ENCODE data around the gene AVPR2. TPM values are rescaled to one million over a fixed set of nuclear protein-coding genes. Genes with fewer than 3 reads are reported as not detected.

AVPR2 gene
- total RNA-seq, 1 experiment from 2014 or later, result not detected

GRCh38 chrX:153878969-153879653 lies 25.4 kb upstream of the AVPR2 start:
- H4K20me1 ChIP-seq (ENCODE audit: insufficient read depth), result no peaks in the 10 kb centered on the region
- H3K27ac ChIP-seq (ENCODE audit: low read depth, low read length), result no peak overlapping the region
- ChIA-PET POLR2A (no interaction called here), CTCF (no interaction called here), RAD21 (ENCODE audit: low non-redundant PET in 1 of 2, low total read pairs in 2 of 2, uncharacterized antibody in 2 of 2, unreplicated experiment in 2 of 2) (no interaction called here)
- H3K9me3 ChIP-seq (ENCODE audit: control insufficient read depth in 1 of 2, insufficient read depth in 1 of 2, low read depth in 1 of 2, low read length in 2 of 2), result no peaks in the 10 kb centered on the region
- TF ChIP-seq ZNF274 (IDR thresholded peaks at IDR 0.05; ENCODE audit: low read depth, low read length), result no peak
- TF ChIP-seq ZBTB33 (IDR thresholded peaks at IDR 0.05; ENCODE audit: extremely low read depth, insufficient replicate concordance, low read length), result no peak
- no peak for TF ChIP-seq SIN3A (IDR thresholded peaks at IDR 0.05; ENCODE audit: low read depth)
- TF ChIP-seq ATF3 (IDR thresholded peaks at IDR 0.05), result no peak
- H2AFZ ChIP-seq (ENCODE audit: low read depth, low read length, poor library complexity, severe bottlenecking), result no peak overlapping the region
- DNase-seq (ENCODE audit: low read depth, low spot score), result no peak
- H3K36me3 ChIP-seq (ENCODE audit: control insufficient read depth in 1 of 2, insufficient read depth in 2 of 2, low read length in 2 of 2), result no peaks in the 10 kb centered on the region
- no peak overlapping the region for H3K4me3 ChIP-seq (replicated peaks in 1 of 2; ENCODE audit: low read depth in 1 of 2, low read length in 2 of 2)
- no peaks in the 10 kb centered on the region for H3K9me2 ChIP-seq (ENCODE audit: insufficient read depth)
- no peaks in the 10 kb centered on the region for H3K27me3 ChIP-seq (ENCODE audit: insufficient read depth, low read length)
- peaks cover 0 to 20% of the 10 kb centered on the region in 2 experiments; a peak in 3 of 4 replicates for H3K4me1 ChIP-seq (ENCODE audit: control insufficient read depth in 1 of 2, insufficient read depth in 2 of 2, low read length in 2 of 2)
- no peak overlapping the region for H3K4me2 ChIP-seq (ENCODE audit: low read length)
- no peaks in the 10 kb centered on the region for H3K79me2 ChIP-seq (ENCODE audit: insufficient read depth, low read length)
- H3K9ac ChIP-seq (ENCODE audit: low read length), result no peak overlapping the region
- intact Hi-C loops (cut with micrococcal nuclease), result no loop called here
- BruUV-seq (replicated peaks), result no TSS peak
- ATAC-seq, result no peak

GRCh38 chrX:153879741-153880439 lies 24.6 kb upstream of the AVPR2 start:
- H3K27ac ChIP-seq (ENCODE audit: low read depth, low read length), result no peak overlapping the region
- TF ChIP-seq JUND (IDR thresholded peaks at IDR 0.05), result no peak
- no peak for TF ChIP-seq TCF7L2 (IDR thresholded peaks at IDR 0.05; ENCODE audit: borderline replicate concordance, extremely low read depth, insufficient read depth, insufficient read length)
- TF ChIP-seq POLR2AphosphoS5 (IDR thresholded peaks at IDR 0.05; ENCODE audit: low read depth, low read length), result no peak
- TF ChIP-seq CTCF (IDR thresholded peaks at IDR 0.05 in 2 of 3, conservative IDR thresholded peaks at IDR 0.05 in 1 of 3; ENCODE audit: borderline replicate concordance in 1 of 3, insufficient read depth in 1 of 3, low read depth in 2 of 3, low read length in 2 of 3), result no peak
- no peak for TF ChIP-seq POLR2A (IDR thresholded peaks at IDR 0.05; ENCODE audit: borderline replicate concordance, extremely low read depth, insufficient read depth, insufficient read length)
- TF ChIP-seq CEBPB (IDR thresholded peaks at IDR 0.05; ENCODE audit: low read depth), result no peak
- TF ChIP-seq FOSL1 (IDR thresholded peaks at IDR 0.05; ENCODE audit: low read depth), result no peak
- H3K4me2 ChIP-seq (ENCODE audit: low read length), result no peak overlapping the region
- H3K9me2 ChIP-seq (ENCODE audit: insufficient read depth), result no peaks in the 10 kb centered on the region
- POLR2A ChIA-PET, result no interaction called here
- BruUV-seq (replicated peaks), result no TSS peak
- H3K79me2 ChIP-seq (ENCODE audit: insufficient read depth, low read length), result no peaks in the 10 kb centered on the region
- ATAC-seq, result no peak
- DNase-seq (ENCODE audit: low read depth, low spot score), result no peak
- no peaks in the 10 kb centered on the region for H3K36me3 ChIP-seq (ENCODE audit: control insufficient read depth in 1 of 2, insufficient read depth in 2 of 2, low read length in 2 of 2)
- CTCF ChIA-PET, result no interaction called here
- no peak overlapping the region for H3K4me3 ChIP-seq (replicated peaks in 1 of 2; ENCODE audit: low read depth in 1 of 2, low read length in 2 of 2)
- H2AFZ ChIP-seq (ENCODE audit: low read depth, low read length, poor library complexity, severe bottlenecking), result no peak overlapping the region
- H3K9me3 ChIP-seq (ENCODE audit: control insufficient read depth in 1 of 2, insufficient read depth in 1 of 2, low read depth in 1 of 2, low read length in 2 of 2), result no peaks in the 10 kb centered on the region
- intact Hi-C loops (cut with micrococcal nuclease), result no loop called here
- H3K9ac ChIP-seq (ENCODE audit: low read length), result no peak overlapping the region
- RAD21 ChIA-PET (ENCODE audit: low non-redundant PET in 1 of 2, low total read pairs in 2 of 2, uncharacterized antibody in 2 of 2, unreplicated experiment in 2 of 2), result no interaction called here
- H4K20me1 ChIP-seq (ENCODE audit: insufficient read depth), result no peaks in the 10 kb centered on the region
- no peaks in the 10 kb centered on the region for H3K27me3 ChIP-seq (ENCODE audit: insufficient read depth, low read length)
- peaks cover 6 to 27% of the 10 kb centered on the region in 2 experiments; a peak in 3 of 4 replicates for H3K4me1 ChIP-seq (ENCODE audit: control insufficient read depth in 1 of 2, insufficient read depth in 2 of 2, low read length in 2 of 2)

Measured in HCT116 (cell line).